GM12878 (cell line): ENCODE results near the gene USP25. TPM values are rescaled to one million over a fixed set of nuclear protein-coding genes. Genes with fewer than 3 reads are reported as not detected.

Experiments used
- ATAC-seq: fragments of 200-7000 bp; cut with Tn5 transposase; 3 replicates; pipeline ENCODE4 v1.9.1; 2020; ENCODE audit warnings: mild to moderate bottlenecking, moderate library complexity
- BruUV-seq: library from RNA; stranded (reverse); fragments of 400-500 nt; replicated peaks from 2 replicates; lab custom pipeline; 2021; lab: Mats Ljungman, UMichigan
- CTCF ChIA-PET: fragments of 300-600 bp; sonication (Branson Sonifier 250); formaldehyde crosslinking; extraction: SDS; loops from one replicate; lab custom pipeline; 2021; ENCODE audit warnings: inconsistent platforms; lab: Yijun Ruan, JAX
- POLR2A ChIA-PET: fragments of 350-600 bp; formaldehyde crosslinking; extraction: SDS; loops from one replicate; lab custom pipeline; 2021; ENCODE audit warnings: inconsistent platforms; lab: Charles Lee
- RAD21 ChIA-PET: fragments of 300-600 bp; sonication (Branson Sonifier 250); formaldehyde crosslinking; loops from one replicate; lab custom pipeline; 2023; ENCODE audit warnings: antibody characterized with exemption; ENCODE audit not compliant: unreplicated experiment; lab: Charles Lee
- SMC1A ChIA-PET: fragments of 300-600 bp; sonication (Branson Sonifier 250); formaldehyde crosslinking; loops from one replicate; lab custom pipeline; 2023; ENCODE audit not compliant: unreplicated experiment, uncharacterized antibody; lab: Charles Lee
- DNase-seq: peaks from one replicate; pipeline ENCODE4 v3.0.0-alpha.2; 2011; ENCODE audit warnings: low read depth, low spot score
- FAIRE-seq: peaks from 3 replicates; lab custom pipeline; 2011; peaks lifted over from hg19 to GRCh38; lab: Jason Lieb, UNC
- H2AFZ ChIP-seq: 2 replicates; pipeline ENCODE4 v1.6.0; 2011; ENCODE audit warnings: low read depth, low read length, control low read depth; ENCODE audit not compliant: control insufficient read depth
- H3K27ac ChIP-seq: 2 replicates; pipeline ENCODE4 v1.5.1; 2011; ENCODE audit warnings: control low read depth; ENCODE audit not compliant: control insufficient read depth, insufficient read depth
- H3K27me3 ChIP-seq, 2 experiments: replicated peaks in 1 of 2; 2 replicates each; pipeline versions ENCODE4 v1.6.0 to v1.6.1; 2011; ENCODE audit warnings: low read length in 1 of 2; ENCODE audit not compliant: control insufficient read depth in 2 of 2, insufficient read depth in 2 of 2
- H3K36me3 ChIP-seq, 2 experiments: 2 replicates each; pipeline ENCODE4 v1.5.1; 2011; ENCODE audit warnings: low read length in 1 of 2; ENCODE audit not compliant: control insufficient read depth in 2 of 2, insufficient read depth in 2 of 2
- H3K4me1 ChIP-seq: 2 replicates; pipeline ENCODE4 v1.6.1; 2011; ENCODE audit warnings: mild to moderate bottlenecking, low read length, moderate library complexity, mixed read lengths; ENCODE audit not compliant: control insufficient read depth, insufficient read depth
- H3K4me2 ChIP-seq: 2 replicates; pipeline ENCODE4 v1.6.0; 2011; ENCODE audit warnings: control low read depth; ENCODE audit not compliant: control insufficient read depth, insufficient read depth
- H3K4me3 ChIP-seq: fragments of 200-600 bp; sonication (generic); 2 replicates; pipeline ENCODE4 v1.5.1; 2016
- H3K79me2 ChIP-seq: 2 replicates; pipeline ENCODE4 v1.6.0; 2011; ENCODE audit warnings: low read length; ENCODE audit not compliant: control insufficient read depth, insufficient read depth
- H3K9ac ChIP-seq: 2 replicates; pipeline ENCODE4 v1.8.0; 2011; ENCODE audit warnings: low read length, control low read depth, mixed read lengths; ENCODE audit not compliant: control insufficient read depth, insufficient read depth
- H3K9me3 ChIP-seq: replicated peaks from 3 replicates; pipeline ENCODE4 v1.5.1; 2011; ENCODE audit warnings: mild to moderate bottlenecking, low read length; ENCODE audit not compliant: control insufficient read depth, insufficient read depth
- H4K20me1 ChIP-seq: 2 replicates; pipeline ENCODE4 v1.6.0; 2011; ENCODE audit not compliant: control insufficient read depth, insufficient read depth
- KLF5 ChIP-seq: fragments of 450-650 bp; IDR thresholded peaks from 2 replicates; pipeline ENCODE4 v1.6.1; 2014; ENCODE audit warnings: mild to moderate bottlenecking; ENCODE audit not compliant: partially characterized antibody
- NRF1 ChIP-seq: conservative IDR thresholded peaks from 2 replicates; pipeline ENCODE4 v1.6.1; 2011; ENCODE audit warnings: mild to moderate bottlenecking, low read depth, low read length, improper control_type of control experiment
- POLR2AphosphoS5 ChIP-seq: IDR thresholded peaks from 2 replicates; pipeline ENCODE4 v1.6.1; 2011; ENCODE audit warnings: mild to moderate bottlenecking, low read length, inconsistent platforms
- PRDM15 ChIP-seq: fragments of 450-650 bp; formaldehyde crosslinking; IDR thresholded peaks from 2 replicates; pipeline ENCODE4 v1.4.0; 2020; ENCODE audit warnings: mild to moderate bottlenecking, moderate library complexity
- RELA ChIP-seq: fragments of 450-650 bp; IDR thresholded peaks from 2 replicates; pipeline ENCODE4 v1.8.0; 2014; ENCODE audit warnings: borderline replicate concordance; ENCODE audit not compliant: partially characterized antibody
- ZBTB40 ChIP-seq: fragments of 450-650 bp; IDR thresholded peaks from 2 replicates; pipeline ENCODE4 v1.6.1; 2016; ENCODE audit warnings: mild to moderate bottlenecking, moderate library complexity, borderline replicate concordance
- ZNF207 ChIP-seq: fragments of 450-650 bp; IDR thresholded peaks from 2 replicates; pipeline ENCODE4 v1.6.1; 2014; ENCODE audit warnings: antibody characterized with exemption, mild to moderate bottlenecking, borderline replicate concordance
- in situ Hi-C: fragments of 300-500 bp; cut with MboI; formaldehyde crosslinking; loops from 9 replicates; pipeline ENCODE4 v1.14.3; 2018; ENCODE audit warnings: mixed read lengths
- intact Hi-C: fragments of 100-400 bp; cut with micrococcal nuclease; formaldehyde crosslinking; loops from one replicate; pipeline ENCODE4 v1.14.2; 2022; ENCODE audit not compliant: unreplicated experiment
- polyA plus RNA-seq, 11 experiments: library from polyadenylated mRNA; depleted of rRNA in 4 of 11; unstranded in 6 of 11; stranded (reverse) in 5 of 11; fragments of >200 nt; fragmentation: Nextera tagmentation in 4 of 11; fragmentation: Illumina TruSeq in 1 of 11; extraction: Ambion mirVana in 4 of 11; extraction: Trizol in 1 of 11; gene quantifications; 1 replicate in 1 of 11; 2 replicates in 10 of 11; pipeline versions ENCODE4 v1.2.1 to v1.2.3, GENCODE V29; 2011 to 2016; ENCODE audit warnings: inconsistent platforms in 2 of 11, missing spikeins in 2 of 11, low read depth in 1 of 11
- total RNA-seq, 4 experiments: library from RNA; depleted of rRNA in 3 of 4; stranded (reverse); fragments of >200 nt in 3 of 4; fragmentation: Illumina TruSeq in 1 of 4; extraction: Trizol in 1 of 4; gene quantifications; 2 replicates each; pipeline versions ENCODE4 v1.2.1 to v1.2.3, GENCODE V29; 2013 to 2021

Gene USP25
- total and polyA plus RNA-seq, 10 of the 15 experiments (the other 5 are each of a cell fraction or from before 2014, with no cell fraction given) = 1.5 to 31.3 (median 23.4) TPM

GRCh38 chr21:15788847-15789523 lies 59.2 kb downstream of the USP25 start (continued):
- no peak for TF ChIP-seq POLR2AphosphoS5

GRCh38 chr21:15793109-15793508 lies 63.3 kb downstream of the USP25 start:
- Histone ChIP-seq H3K4me3 (no peak overlapping the region), H3K27ac (no peak overlapping the region), H3K9ac (no peak overlapping the region), H2AFZ (no peak overlapping the region), H3K79me2 (no peaks in the 10 kb centered on the region), H3K36me3 (no peaks in the 10 kb centered on the region; a peak in 1 of 4 replicates), H3K4me1 (peaks cover 4% of the 10 kb centered on the region; the same call in 1 of the 2 replicates), H3K27me3 (no peaks in the 10 kb centered on the region), H3K9me3 (no peaks in the 10 kb centered on the region), H4K20me1 (no peaks in the 10 kb centered on the region), H3K4me2 (no peak overlapping the region)
- intact Hi-C loops = no loop called here
- SMC1A ChIA-PET = interaction anchor here (0.9 to 1.1 kb wide), 4 partner anchors 9 to 58 kb away, joined by 3 to 4 read pairs (median 4); no protein-coding TSS in a partner anchor
- TF ChIP-seq NRF1 (no peak), ZNF207 (no peak), PRDM15 (CRISPR knock-in tag) (no peak), KLF5 (no peak), RELA (no peak), ZBTB40 (no peak)
- CTCF ChIA-PET = interaction anchor here (1.0 to 1.4 kb wide), 2 partner anchors 17 to 48 kb away, joined by 3 read pairs; no protein-coding TSS in a partner anchor
- in situ Hi-C loops = no loop called here
- POLR2A ChIA-PET = no interaction called here
- FAIRE-seq = no peak
- no TSS peak for BruUV-seq
- RAD21 ChIA-PET = no interaction called here
- no peak for DNase-seq
- no peak for ATAC-seq
